Lower lobe of right lung (tissue), 2 donors: ENCODE data around the gene KIRREL3. TPM values are rescaled to one million over a fixed set of nuclear protein-coding genes. Genes with fewer than 3 reads are reported as not detected.

Source experiments
- ATAC-seq, 2 donors: fragments of 200-7000 bp; cut with Tn5 transposase; one replicate each; pipeline ENCODE4 v1.9.1; 2020 to 2022; ENCODE audit warnings: mild to moderate bottlenecking in 2 of 2, moderate library complexity in 2 of 2
- DNase-seq: peaks from one replicate; pipeline ENCODE4 v3.0.0-alpha.2; 2020
- H3K27ac ChIP-seq: fragments of 200-600 bp; one replicate; pipeline ENCODE4 v1.8.0; 2022
- H3K27me3 ChIP-seq: fragments of 200-600 bp; one replicate; pipeline ENCODE4 v1.8.0; 2022; ENCODE audit warnings: low read depth
- H3K36me3 ChIP-seq: fragments of 200-600 bp; one replicate; pipeline ENCODE4 v1.8.0; 2022; ENCODE audit warnings: mild to moderate bottlenecking
- H3K4me1 ChIP-seq: fragments of 200-600 bp; one replicate; pipeline ENCODE4 v1.8.0; 2022
- H3K4me3 ChIP-seq: fragments of 200-600 bp; one replicate; pipeline ENCODE4 v1.8.0; 2022; ENCODE audit warnings: mild to moderate bottlenecking
- H3K9me3 ChIP-seq: fragments of 200-600 bp; one replicate; pipeline ENCODE4 v1.8.0; 2022
- CTCF ChIP-seq: fragments of 200-600 bp; IDR thresholded peaks from one replicate; pipeline ENCODE4 v1.8.0; 2022; ENCODE audit warnings: antibody characterized with exemption, mild to moderate bottlenecking
- intact Hi-C: fragments of 100-400 bp; cut with DNase I; formaldehyde crosslinking; loops from one replicate; pipeline ENCODE4 v1.11.0; 2022
- total RNA-seq: library from RNA; stranded (reverse); fragmentation: NEBNext Ultra II Directional; extraction: Animal tissue kit (Norgen Biotek cat#: 25700); gene quantifications from one replicate; pipeline ENCODE4 v1.2.1, GENCODE V29; 2021
- donor health status: DM: no; HTN: yes; CAD: no; lungs with severe emphysema.

KIRREL3 gene
- total RNA-seq, 1 donor from 2014 or later, result 0.15 TPM

- Histone ChIP-seq H3K4me1 (no peaks in the 10 kb centered on the region), H3K36me3 (no peaks in the 10 kb centered on the region), H3K27me3 (no peaks in the 10 kb centered on the region), H3K4me3 (no peak overlapping the region), H3K27ac (no peak overlapping the region), H3K9me3 (peaks cover 11% of the 10 kb centered on the region)
- DNase-seq (no peak), ATAC-seq (no peak)
- intact Hi-C loops, result no loop called here
- no peak for TF ChIP-seq CTCF
These were observed 100.4 kb downstream of the KIRREL3 start for GRCh38 chr11:126899961-126900748.

- H3K36me3 ChIP-seq, result no peaks in the 10 kb centered on the region
- intact Hi-C loops, result no loop called here
- no peaks in the 10 kb centered on the region for H3K4me1 ChIP-seq
- no peak overlapping the region for H3K27ac ChIP-seq
- no peak for TF ChIP-seq CTCF
- no peak overlapping the region for H3K4me3 ChIP-seq
- H3K9me3 ChIP-seq, result peaks cover 11% of the 10 kb centered on the region
- ATAC-seq (no peak), DNase-seq (no peak)
- H3K27me3 ChIP-seq, result no peaks in the 10 kb centered on the region
These were observed 101.8 kb downstream of the KIRREL3 start for GRCh38 chr11:126898802-126899201.

- DNase-seq (no peak), ATAC-seq (no peak)
- Histone ChIP-seq H3K27me3 (no peaks in the 10 kb centered on the region), H3K36me3 (no peaks in the 10 kb centered on the region), H3K27ac (no peak overlapping the region), H3K4me3 (no peak overlapping the region), H3K9me3 (peaks cover 11% of the 10 kb centered on the region), H3K4me1 (no peaks in the 10 kb centered on the region)
- intact Hi-C loops, result no loop called here
- TF ChIP-seq CTCF, result no peak
These were observed 103.1 kb downstream of the KIRREL3 start for GRCh38 chr11:126897430-126897829.

GRCh38 chr11:126896025-126896424 is 104.5 kb downstream of the KIRREL3 start:
- H3K4me1 ChIP-seq, result peaks cover 6% of the 10 kb centered on the region
- H3K4me3 ChIP-seq, result no peak overlapping the region
- no peaks in the 10 kb centered on the region for H3K27me3 ChIP-seq
- intact Hi-C loops, result no loop called here
- no peak for TF ChIP-seq CTCF
- DNase-seq (no peak), ATAC-seq (no peak)
- H3K36me3 ChIP-seq, result no peaks in the 10 kb centered on the region
- peaks cover 11% of the 10 kb centered on the region for H3K9me3 ChIP-seq
- no peak overlapping the region for H3K27ac ChIP-seq

- intact Hi-C loops, result no loop called here
- H3K4me3 ChIP-seq, result no peak overlapping the region
- H3K4me1 ChIP-seq, result peaks cover 6% of the 10 kb centered on the region
- TF ChIP-seq CTCF, result no peak
- H3K27me3 ChIP-seq, result no peaks in the 10 kb centered on the region
- no peak for DNase-seq
- peaks cover 11% of the 10 kb centered on the region for H3K9me3 ChIP-seq
- H3K27ac ChIP-seq, result no peak overlapping the region
- no peak for ATAC-seq
- H3K36me3 ChIP-seq, result no peaks in the 10 kb centered on the region
These were observed 106.8 kb downstream of the KIRREL3 start for GRCh38 chr11:126893796-126894195.
